Mucosa of descending colon (tissue), 3 donors: Measurements from ENCODE around the gene WDR86. TPM values are rescaled to one million over a fixed set of nuclear protein-coding genes. Genes with fewer than 3 reads are reported as not detected.
A peak's percentile ranks its signal among the peaks of the same experiment; 100 is the strongest.

Experiments
- ATAC-seq: fragments of 200-7000 bp; cut with Tn5 transposase; one replicate; pipeline ENCODE4 v1.9.1; 2020; ENCODE audit warnings: mild to moderate bottlenecking, moderate library complexity
- DNase-seq, 3 donors: peaks; one replicate each; pipeline ENCODE4 v3.0.0-alpha.2; 2020
- H3K36me3 ChIP-seq: fragments of 200-600 bp; one replicate; pipeline ENCODE4 v1.8.0; 2021; ENCODE audit warnings: low read depth, mild to moderate bottlenecking
- H3K4me1 ChIP-seq: fragments of 200-600 bp; one replicate; pipeline ENCODE4 v1.8.0; 2021; ENCODE audit warnings: low read depth, mild to moderate bottlenecking
- H3K4me3 ChIP-seq: fragments of 200-600 bp; one replicate; pipeline ENCODE4 v1.8.0; 2021; ENCODE audit warnings: mild to moderate bottlenecking
- H3K9me3 ChIP-seq: fragments of 200-600 bp; one replicate; pipeline ENCODE4 v1.8.0; 2021; ENCODE audit warnings: mild to moderate bottlenecking
- intact Hi-C, 2 donors: fragments of 100-400 bp; cut with DNase I in 1 of 2; cut with micrococcal nuclease in 1 of 2; formaldehyde crosslinking; loops; one replicate each; pipeline versions ENCODE4 v1.11.0 to v1.11.1; 2022; cut with DNase I, micrococcal nuclease
- total RNA-seq, 3 donors: library from RNA; stranded (reverse); fragmentation: NEBNext Ultra II Directional in 2 of 3; extraction: Animal tissue kit (Norgen Biotek cat#: 25700) in 2 of 3; gene quantifications; one replicate each; pipeline versions ENCODE4 v1.2.1 to v1.2.4, GENCODE V29; 2021 to 2023
- TF ChIP-seq, protein P1 (sequence below): fragments of 200-600 bp; IDR thresholded peaks from one replicate; pipeline ENCODE4 v1.8.0; 2022; ENCODE audit warnings: antibody characterized with exemption, mild to moderate bottlenecking
- donor health status: DM: no; HTN: no; CAD: no; lungs with moderate emphysema.
- donor health status: DM: no; HTN: no; CAD: no.
- donor health status: DM: no; HTN: yes; CAD: no.

WDR86 gene
- total RNA-seq, 3 donors from 2014 or later = 0.38 to 16.6 (median 1.2) TPM

DNA sequence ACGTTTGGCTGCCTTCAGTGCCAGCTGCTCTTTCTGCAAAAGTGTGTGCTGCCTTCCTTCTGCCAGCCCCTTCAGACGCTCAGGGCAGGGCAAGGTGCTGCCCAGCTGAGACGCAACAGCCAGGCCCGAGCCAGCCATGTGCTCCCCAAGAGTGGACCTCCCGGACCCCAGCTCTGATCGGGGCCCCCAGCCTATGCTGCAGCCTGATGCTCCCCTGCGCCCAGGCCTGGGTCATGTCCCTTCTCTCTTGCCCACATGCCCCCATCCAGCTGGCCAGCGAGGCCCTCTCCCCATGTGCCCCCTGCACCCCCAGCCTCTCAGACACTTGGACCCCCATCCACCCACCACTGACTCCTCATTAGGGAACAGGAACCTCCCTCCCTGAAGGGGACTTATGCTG lies 17.8 kb downstream of the WDR86 start:
- intact Hi-C loops = no loop called here
- no peaks in the 10 kb centered on the region for H3K36me3 ChIP-seq
- DNase-seq (peak in 2 of 3 donors; percentile 7 to 48), ATAC-seq (no peak)
- H3K9me3 ChIP-seq = no peaks in the 10 kb centered on the region
- no peak overlapping the region for H3K4me3 ChIP-seq
- H3K4me1 ChIP-seq = no peaks in the 10 kb centered on the region
- TF ChIP-seq, protein P1, sequence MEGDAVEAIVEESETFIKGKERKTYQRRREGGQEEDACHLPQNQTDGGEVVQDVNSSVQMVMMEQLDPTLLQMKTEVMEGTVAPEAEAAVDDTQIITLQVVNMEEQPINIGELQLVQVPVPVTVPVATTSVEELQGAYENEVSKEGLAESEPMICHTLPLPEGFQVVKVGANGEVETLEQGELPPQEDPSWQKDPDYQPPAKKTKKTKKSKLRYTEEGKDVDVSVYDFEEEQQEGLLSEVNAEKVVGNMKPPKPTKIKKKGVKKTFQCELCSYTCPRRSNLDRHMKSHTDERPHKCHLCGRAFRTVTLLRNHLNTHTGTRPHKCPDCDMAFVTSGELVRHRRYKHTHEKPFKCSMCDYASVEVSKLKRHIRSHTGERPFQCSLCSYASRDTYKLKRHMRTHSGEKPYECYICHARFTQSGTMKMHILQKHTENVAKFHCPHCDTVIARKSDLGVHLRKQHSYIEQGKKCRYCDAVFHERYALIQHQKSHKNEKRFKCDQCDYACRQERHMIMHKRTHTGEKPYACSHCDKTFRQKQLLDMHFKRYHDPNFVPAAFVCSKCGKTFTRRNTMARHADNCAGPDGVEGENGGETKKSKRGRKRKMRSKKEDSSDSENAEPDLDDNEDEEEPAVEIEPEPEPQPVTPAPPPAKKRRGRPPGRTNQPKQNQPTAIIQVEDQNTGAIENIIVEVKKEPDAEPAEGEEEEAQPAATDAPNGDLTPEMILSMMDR = no peak

DNA sequence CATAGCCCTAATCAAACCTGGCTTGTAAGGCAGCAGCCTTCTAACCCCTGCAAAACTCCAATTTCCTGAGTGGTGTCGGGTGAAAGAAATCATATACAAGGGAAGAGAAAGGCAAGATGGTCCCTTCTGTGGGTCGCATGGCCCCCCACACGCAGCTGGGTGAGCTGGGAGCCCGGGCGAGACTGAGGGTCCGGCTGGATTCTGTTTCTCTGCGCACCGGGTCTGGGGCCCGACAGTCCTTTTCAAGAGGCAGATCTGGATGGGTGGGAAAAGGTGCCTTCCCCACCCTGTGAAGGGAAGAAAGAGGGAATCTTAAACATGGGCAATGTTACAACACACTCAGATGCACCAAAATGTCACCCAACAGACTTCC lies 18.5 kb downstream of the WDR86 start:
- no peaks in the 10 kb centered on the region for H3K9me3 ChIP-seq
- H3K4me3 ChIP-seq = no peak overlapping the region
- ATAC-seq (no peak), DNase-seq (peak in 1 of 3 donors; percentile 3)
- TF ChIP-seq, protein P1 = no peak
- no peaks in the 10 kb centered on the region for H3K36me3 ChIP-seq
- H3K4me1 ChIP-seq = no peaks in the 10 kb centered on the region
- intact Hi-C loops = no loop called here

DNA sequence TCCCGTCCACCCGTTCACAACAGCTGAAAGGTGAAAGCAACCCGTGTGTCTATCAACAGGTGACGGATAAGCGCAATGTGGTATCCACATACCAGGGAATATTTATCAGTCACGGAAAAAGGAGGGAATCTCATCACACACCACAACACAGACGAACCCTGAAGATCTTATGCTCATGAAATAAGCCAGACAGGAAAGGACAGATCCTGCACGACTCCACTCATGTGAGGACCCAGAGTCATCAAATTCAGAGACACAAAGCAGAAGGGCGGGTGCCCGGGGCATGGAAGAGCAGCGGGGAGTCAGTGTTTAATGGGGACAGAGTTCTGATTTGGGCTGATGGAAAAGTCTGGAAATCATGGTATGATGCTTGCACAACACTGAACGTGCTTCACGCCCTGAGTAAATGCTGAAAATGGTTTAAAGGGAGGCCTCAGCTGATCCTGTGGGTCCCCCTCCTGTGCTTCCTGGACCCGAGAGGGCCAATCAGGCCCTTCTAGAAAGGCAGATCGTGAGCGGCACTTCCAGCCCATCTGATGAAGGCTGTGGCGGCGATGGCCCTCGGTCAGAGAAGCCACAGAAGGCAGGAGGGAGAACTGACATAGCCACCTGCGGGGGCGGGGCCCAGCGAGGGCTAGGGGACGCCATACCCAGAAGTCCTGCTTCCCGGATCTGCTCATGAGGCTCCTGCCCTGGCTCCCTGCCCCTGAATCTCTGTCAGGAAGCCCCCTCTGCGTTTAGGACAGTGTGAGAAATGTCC lies 19.1 kb downstream of the WDR86 start:
- DNase-seq = no peak
- intact Hi-C loops = no loop called here
- ATAC-seq = no peak
- H3K4me3 ChIP-seq = no peak overlapping the region
- H3K9me3 ChIP-seq = no peaks in the 10 kb centered on the region
- TF ChIP-seq, protein P1 = no peak
- H3K4me1 ChIP-seq = no peaks in the 10 kb centered on the region
- H3K36me3 ChIP-seq = no peaks in the 10 kb centered on the region

DNA sequence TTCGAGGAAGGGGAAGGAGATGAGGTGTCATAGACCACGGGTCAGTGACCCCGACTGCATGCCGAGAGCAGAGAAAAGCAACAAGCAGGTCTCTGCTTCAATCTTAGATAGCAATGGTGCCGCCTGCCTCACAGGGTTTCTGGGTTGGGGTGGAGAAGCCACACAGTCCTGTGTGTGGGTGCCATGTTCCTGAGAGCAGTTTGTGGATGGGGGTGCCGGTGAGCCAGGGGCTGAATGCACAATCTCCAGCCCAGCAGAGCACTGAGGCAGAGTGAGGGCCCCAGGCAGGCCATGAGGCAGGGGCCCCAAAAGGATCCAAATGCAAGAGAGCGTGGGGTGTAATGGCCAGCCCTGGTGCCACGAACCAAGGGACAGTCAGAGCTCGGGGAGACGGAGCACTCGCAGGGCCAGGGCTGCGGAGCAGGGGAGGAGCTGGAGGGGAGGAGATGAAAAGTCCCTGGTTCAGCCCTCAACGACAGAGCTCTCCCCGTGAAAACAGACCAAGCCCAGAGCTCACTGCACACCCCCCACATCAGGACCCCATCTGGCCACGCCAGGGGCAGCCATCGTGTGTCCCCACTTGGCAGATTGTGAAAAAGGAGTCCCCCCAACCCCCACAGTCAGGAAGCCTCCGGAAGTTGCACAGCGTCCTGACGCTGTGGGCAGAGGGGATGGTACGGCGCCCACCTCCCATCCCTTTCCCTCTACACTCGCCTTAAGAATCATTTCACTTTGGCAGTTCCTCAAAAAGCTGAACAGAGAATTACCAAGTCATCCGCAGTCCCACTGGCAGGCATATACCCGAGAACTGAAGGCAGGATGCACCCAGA lies 19.9 kb downstream of the WDR86 start:
- ATAC-seq = no peak
- DNase-seq = no peak
- intact Hi-C loops = no loop called here
- no peaks in the 10 kb centered on the region for H3K4me1 ChIP-seq
- H3K9me3 ChIP-seq = no peaks in the 10 kb centered on the region
- no peaks in the 10 kb centered on the region for H3K36me3 ChIP-seq
- no peak overlapping the region for H3K4me3 ChIP-seq
- TF ChIP-seq, protein P1 = no peak

DNA sequence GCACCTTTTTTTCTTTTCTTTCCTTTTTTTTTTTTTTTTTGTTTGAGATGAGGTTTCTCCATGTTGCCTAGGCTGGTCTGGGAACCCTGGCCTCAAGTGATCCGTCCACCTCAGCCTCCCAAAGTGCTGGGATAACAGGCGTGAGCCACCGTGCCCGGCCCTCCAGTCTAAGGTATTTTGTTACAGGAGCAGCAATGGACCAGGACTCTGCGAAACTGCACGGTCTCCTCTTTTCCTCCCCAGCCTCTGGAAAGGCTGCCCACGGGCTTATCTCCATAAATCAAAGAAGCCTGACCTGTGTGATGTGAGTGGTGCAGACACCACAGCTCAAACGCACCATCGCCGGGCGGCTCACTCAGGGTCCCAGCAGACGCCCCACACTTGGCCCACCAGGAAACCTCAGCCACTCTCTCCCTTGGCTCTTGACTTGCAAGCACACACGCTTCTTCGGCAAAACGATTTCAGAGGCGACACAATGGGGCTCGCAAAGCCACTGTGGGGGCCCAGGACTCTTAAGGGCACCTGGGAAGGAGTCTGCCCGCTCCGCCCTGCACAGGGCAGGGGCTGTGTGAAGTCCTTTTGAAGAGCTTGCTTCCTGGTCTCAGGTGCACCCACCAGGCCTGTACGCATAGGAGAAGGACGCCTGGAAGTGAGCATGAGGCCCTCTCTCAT lies 20.6 kb downstream of the WDR86 start:
- DNase-seq (peak in 1 of 3 donors; percentile 5), ATAC-seq (no peak)

More for the DNA sequence above, 20.6 kb downstream of the WDR86 start:
- no peaks in the 10 kb centered on the region for H3K36me3 ChIP-seq
- H3K4me3 ChIP-seq = no peak overlapping the region
- intact Hi-C loops = no loop called here
- TF ChIP-seq, protein P1 = no peak
- no peaks in the 10 kb centered on the region for H3K4me1 ChIP-seq
- H3K9me3 ChIP-seq = no peaks in the 10 kb centered on the region
